ENCODE data around the gene GPC5.

- no peak for TF ChIP-seq CTCF (IDR thresholded peaks at IDR 0.05)
- TF ChIP-seq POLR2A (IDR thresholded peaks at IDR 0.05), result no peak
Measured at GRCh38 chr13:92912629-92913028, 1514.2 kb downstream of the GPC5 start.
